GM23338 (cell line): ENCODE measurements around the gene TSHZ2. TPM values are rescaled to one million over a fixed set of nuclear protein-coding genes. Genes with fewer than 3 reads are reported as not detected.

ENCODE experiments used
- ATAC-seq: fragments of 200-7000 bp; cut with Tn5 transposase; 3 replicates; pipeline ENCODE4 v1.9.1; 2020
- DNase-seq: peaks from one replicate; pipeline ENCODE4 v3.0.0-alpha.2; 2015; ENCODE audit warnings: low spot score
- H2AFZ ChIP-seq: fragments of 200-600 bp; sonication (generic); 2 replicates; pipeline ENCODE4 v1.8.0; 2016; ENCODE audit warnings: antibody characterized with exemption, mild to moderate bottlenecking, moderate library complexity
- H3F3A ChIP-seq: fragments of 200-600 bp; sonication (generic); replicated peaks from 2 replicates; pipeline ENCODE4 v1.8.0; 2017; ENCODE audit warnings: antibody characterized with exemption, mixed run types, low read depth
- H3K27ac ChIP-seq: fragments of 200-600 bp; sonication (generic); 2 replicates; pipeline ENCODE4 v1.6.1; 2016; ENCODE audit warnings: low read depth
- H3K27me3 ChIP-seq: fragments of 200-600 bp; sonication (generic); 2 replicates; pipeline ENCODE4 v1.8.0; 2016; ENCODE audit warnings: mild to moderate bottlenecking, mixed run types, moderate library complexity; ENCODE audit not compliant: insufficient read depth
- H3K36me3 ChIP-seq: fragments of 200-600 bp; sonication (generic); 2 replicates; pipeline ENCODE4 v1.8.0; 2016; ENCODE audit warnings: mild to moderate bottlenecking; ENCODE audit not compliant: insufficient read depth
- H3K4me1 ChIP-seq: fragments of 200-600 bp; sonication (generic); 2 replicates; pipeline ENCODE4 v1.8.0; 2016; ENCODE audit warnings: mild to moderate bottlenecking, moderate library complexity; ENCODE audit not compliant: insufficient read depth
- H3K4me2 ChIP-seq: fragments of 200-600 bp; sonication (generic); 2 replicates; pipeline ENCODE4 v1.7.1; 2017; ENCODE audit warnings: mixed run types
- H3K4me3 ChIP-seq: fragments of 200-600 bp; sonication (generic); 2 replicates; pipeline ENCODE4 v1.6.1; 2016; ENCODE audit warnings: mixed run types
- H3K79me2 ChIP-seq: fragments of 200-600 bp; sonication (generic); replicated peaks from 2 replicates; pipeline ENCODE4 v1.8.0; 2017; ENCODE audit warnings: mild to moderate bottlenecking; ENCODE audit not compliant: insufficient read depth
- H3K9me2 ChIP-seq: fragments of 200-600 bp; sonication (generic); 2 replicates; pipeline ENCODE4 v1.8.0; 2017; ENCODE audit not compliant: insufficient read depth
- H4K20me1 ChIP-seq: fragments of 200-600 bp; sonication (generic); replicated peaks from 2 replicates; pipeline ENCODE4 v1.8.0; 2017; ENCODE audit warnings: mild to moderate bottlenecking; ENCODE audit not compliant: insufficient read depth
- H3K27ac Mint-ChIP-seq: 2 replicates; pipeline ENCODE4 v1.8.0; 2020; ENCODE audit warnings: inconsistent platforms, mild to moderate bottlenecking, moderate library complexity, mixed read lengths
- H3K27me3 Mint-ChIP-seq: 3 replicates; pipeline ENCODE4 v1.8.0; 2022; ENCODE audit warnings: low read depth, mild to moderate bottlenecking, moderate library complexity, mixed read lengths, inconsistent platforms; ENCODE audit not compliant: insufficient read depth, poor library complexity
- H3K36me3 Mint-ChIP-seq: 3 replicates; pipeline ENCODE4 v1.8.0; 2021; ENCODE audit warnings: low read depth, mild to moderate bottlenecking, inconsistent platforms, moderate library complexity, mixed read lengths
- H3K4me1 Mint-ChIP-seq: 3 replicates; pipeline ENCODE4 v1.8.0; 2020; ENCODE audit warnings: mild to moderate bottlenecking, inconsistent platforms, mixed read lengths
- H3K4me3 Mint-ChIP-seq: 3 replicates; pipeline ENCODE4 v1.8.0; 2021; ENCODE audit warnings: moderate library complexity, mild to moderate bottlenecking, inconsistent platforms, mixed read lengths
- H3K9me3 Mint-ChIP-seq: 3 replicates; pipeline ENCODE4 v1.8.0; 2020; ENCODE audit warnings: moderate library complexity, mild to moderate bottlenecking, inconsistent platforms, mixed read lengths
- EZH2 ChIP-seq: fragments of 200-600 bp; sonication (generic); IDR thresholded peaks from one replicate; pipeline ENCODE4 v1.8.0; 2017; ENCODE audit warnings: antibody characterized with exemption, mild to moderate bottlenecking, low read depth; ENCODE audit not compliant: unreplicated experiment
- EZH2phosphoT487 ChIP-seq: fragments of 200-600 bp; sonication (generic); IDR thresholded peaks from one replicate; pipeline ENCODE4 v1.8.1; 2018; ENCODE audit warnings: antibody characterized with exemption; ENCODE audit not compliant: unreplicated experiment
- JUNB ChIP-seq: IDR thresholded peaks from one replicate; pipeline ENCODE4 v1.6.1; 2016; ENCODE audit warnings: antibody characterized with exemption; ENCODE audit not compliant: unreplicated experiment
- POLR2AphosphoS5 ChIP-seq: IDR thresholded peaks from 2 replicates; pipeline ENCODE4 v1.6.1; 2016; ENCODE audit warnings: antibody characterized with exemption, low read depth
- REST ChIP-seq: IDR thresholded peaks from one replicate; pipeline ENCODE4 v1.6.1; 2018; ENCODE audit warnings: antibody characterized with exemption; ENCODE audit not compliant: unreplicated experiment
- ZNF114 ChIP-seq: fragments of 250-450 bp; sonication (Bioruptor Pico); IDR thresholded peaks from 2 replicates; pipeline ENCODE4 v1.5.0; 2020; ENCODE audit warnings: mild to moderate bottlenecking, moderate library complexity
- ZNF331 ChIP-seq: fragments of 250-450 bp; sonication (Bioruptor Pico); IDR thresholded peaks from 2 replicates; pipeline ENCODE4 v1.5.0; 2020; ENCODE audit warnings: low read depth, mild to moderate bottlenecking, moderate library complexity
- ZNF462 ChIP-seq: fragments of 250-450 bp; sonication (Bioruptor Pico); IDR thresholded peaks from 2 replicates; pipeline ENCODE4 v1.5.0; 2020; ENCODE audit warnings: mild to moderate bottlenecking, moderate library complexity
- polyA plus RNA-seq: library from polyadenylated mRNA; unstranded; fragments of >200 nt; fragmentation: Nextera tagmentation; extraction: Ambion mirVana; gene quantifications from 2 replicates; pipeline ENCODE4 v1.2.1, GENCODE V29; 2016
- total RNA-seq: library from RNA; depleted of rRNA; stranded (reverse); fragments of >200 nt; shearing (Covaris generic); gene quantifications from 2 replicates; pipeline ENCODE4 v1.2.3, GENCODE V29; 2014

TSHZ2 gene
- total and polyA plus RNA-seq, 2 experiments from 2014 or later = 0.49 to 1.3 TPM

DNA sequence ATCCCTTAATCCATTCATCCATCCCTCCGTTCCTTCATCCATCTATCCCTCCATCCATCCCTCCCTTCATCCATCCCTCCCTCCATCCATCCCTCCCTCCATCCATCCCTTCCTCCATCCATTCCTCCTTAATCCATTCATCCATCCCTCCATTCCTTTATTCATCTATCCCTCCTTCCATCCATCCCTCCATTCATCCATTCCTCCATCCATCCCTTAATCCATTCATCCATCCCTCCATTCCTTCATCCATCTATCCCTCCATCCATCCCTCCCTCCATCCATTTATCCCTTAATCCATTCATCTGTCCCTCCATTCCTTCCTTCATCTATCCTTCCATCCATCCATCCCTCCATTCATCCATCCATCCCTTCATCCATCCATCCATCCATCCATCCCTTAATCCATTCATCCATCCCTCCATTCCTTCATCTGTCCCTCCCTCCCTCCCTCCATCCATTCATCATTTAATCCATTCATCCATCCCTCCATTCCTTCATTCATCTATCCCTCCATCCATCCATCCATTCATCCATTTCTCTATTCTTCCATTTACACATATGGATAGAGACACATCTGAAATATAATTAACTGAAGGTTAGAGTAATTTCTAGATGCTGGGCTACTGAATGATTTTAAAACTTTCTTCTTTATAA lies 100.9 kb downstream of the TSHZ2 start:
- no peak overlapping the region for H3K4me3 Mint-ChIP-seq
- H3K36me3 Mint-ChIP-seq = no peaks in the 10 kb centered on the region
- Histone ChIP-seq H2AFZ (no peak overlapping the region), H3K4me2 (no peak overlapping the region), H3K4me3 (no peak overlapping the region), H3K4me1 (peaks cover 4% of the 10 kb centered on the region; the same call in 1 of the 2 replicates), H3K27ac (no peak overlapping the region), H4K20me1 (no peaks in the 10 kb centered on the region), H3F3A (no peaks in the 10 kb centered on the region), H3K36me3 (no peaks in the 10 kb centered on the region), H3K27me3 (no peaks in the 10 kb centered on the region), H3K9me2 (no peaks in the 10 kb centered on the region), H3K79me2 (no peaks in the 10 kb centered on the region)
- ATAC-seq (no peak), DNase-seq (no peak)
- H3K9me3 Mint-ChIP-seq = 0 out of 3 replicates have a peak, but pooled peaks cover 4% of the 10 kb centered on the region
- no peak overlapping the region for H3K27ac Mint-ChIP-seq
- no peaks in the 10 kb centered on the region for H3K4me1 Mint-ChIP-seq
- H3K27me3 Mint-ChIP-seq = no peaks in the 10 kb centered on the region
- TF ChIP-seq ZNF114 (CRISPR knock-in tag) = no peak
- TF ChIP-seq EZH2 = no peak
- TF ChIP-seq ZNF331 (CRISPR knock-in tag) = no peak
- no peak for TF ChIP-seq REST

GRCh38 chr20:53073636-53074415 lies 101.7 kb downstream of the TSHZ2 start:
- H3F3A ChIP-seq = no peaks in the 10 kb centered on the region
- H3K36me3 ChIP-seq = no peaks in the 10 kb centered on the region
- ATAC-seq = no peak
- H3K27me3 Mint-ChIP-seq = no peaks in the 10 kb centered on the region
- peaks cover 4% of the 10 kb centered on the region; the same call in 1 of the 2 replicates for H3K4me1 ChIP-seq
- H3K4me3 ChIP-seq = no peak overlapping the region
- H4K20me1 ChIP-seq = no peaks in the 10 kb centered on the region
- H3K4me2 ChIP-seq = no peak overlapping the region
- H3K27me3 ChIP-seq = no peaks in the 10 kb centered on the region
- DNase-seq = no peak
- H3K9me3 Mint-ChIP-seq = no peaks in the 10 kb centered on the region
- H2AFZ ChIP-seq = no peak overlapping the region
- H3K4me3 Mint-ChIP-seq = no peak overlapping the region
- H3K79me2 ChIP-seq = no peaks in the 10 kb centered on the region
- no peaks in the 10 kb centered on the region for H3K9me2 ChIP-seq
- H3K27ac Mint-ChIP-seq = no peak overlapping the region
- no peaks in the 10 kb centered on the region for H3K36me3 Mint-ChIP-seq
- no peaks in the 10 kb centered on the region for H3K4me1 Mint-ChIP-seq
- H3K27ac ChIP-seq = no peak overlapping the region
- TF ChIP-seq POLR2AphosphoS5 (no peak), ZNF331 (CRISPR knock-in tag) (no peak), ZNF462 (CRISPR knock-in tag) (no peak), EZH2phosphoT487 (no peak), JUNB (no peak)
